NK-92 (cell line): ENCODE measurements around the gene AGO1.
"Not testable (repeated sequence)": the region's sequence is repeated elsewhere in the genome, so short reads cannot be mapped to it uniquely, and the experiment has no call there.

Experiments
- DNase-seq: peaks from one replicate; lab custom pipeline; 2025; ENCODE audit not compliant: unreplicated experiment; lab: John Stamatoyannopoulos, UW

AGO1 gene

DNA sequence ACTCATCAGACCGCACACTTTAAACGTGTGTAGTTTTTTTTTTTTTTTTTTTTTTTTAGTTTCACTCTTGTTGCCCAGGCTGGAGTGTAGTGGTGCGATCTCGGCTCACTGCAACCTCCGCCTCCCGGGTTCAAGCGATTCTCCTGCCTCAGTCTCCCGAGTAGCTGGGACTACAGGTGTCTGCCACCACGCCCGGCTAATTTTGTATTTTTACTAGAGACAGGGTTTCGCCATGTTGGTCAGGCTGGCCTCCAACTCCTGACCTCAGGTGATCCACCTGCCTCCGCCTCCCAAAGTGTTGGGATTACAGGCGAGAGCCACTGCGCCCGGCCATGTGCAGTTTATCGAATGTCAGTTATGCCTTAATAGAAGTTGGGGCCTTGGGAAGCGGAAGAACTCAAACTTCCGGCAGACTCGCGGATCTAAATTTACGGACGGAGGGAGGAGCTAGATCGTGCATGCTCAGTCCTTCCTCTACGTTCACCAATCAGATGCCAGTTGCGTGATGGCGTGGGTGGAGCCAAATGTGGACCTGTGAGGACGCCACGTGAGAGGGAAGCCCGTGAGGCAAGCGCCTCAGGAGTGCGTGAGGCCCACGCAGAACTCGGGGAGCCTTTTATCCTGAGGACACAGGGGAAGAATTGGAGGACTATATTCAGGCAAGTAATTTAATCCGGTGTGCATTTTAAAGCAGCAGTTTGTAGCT lies 13.6 kb upstream of the AGO1 start:
- not testable (repeated sequence) for DNase-seq

- no peak for DNase-seq
These were observed 12.2 kb upstream of the AGO1 start for GRCh38 chr1:35870651-35871309.

GRCh38 chr1:35873243-35873750 lies 9.7 kb upstream of the AGO1 start:
- DNase-seq = no peak

DNA sequence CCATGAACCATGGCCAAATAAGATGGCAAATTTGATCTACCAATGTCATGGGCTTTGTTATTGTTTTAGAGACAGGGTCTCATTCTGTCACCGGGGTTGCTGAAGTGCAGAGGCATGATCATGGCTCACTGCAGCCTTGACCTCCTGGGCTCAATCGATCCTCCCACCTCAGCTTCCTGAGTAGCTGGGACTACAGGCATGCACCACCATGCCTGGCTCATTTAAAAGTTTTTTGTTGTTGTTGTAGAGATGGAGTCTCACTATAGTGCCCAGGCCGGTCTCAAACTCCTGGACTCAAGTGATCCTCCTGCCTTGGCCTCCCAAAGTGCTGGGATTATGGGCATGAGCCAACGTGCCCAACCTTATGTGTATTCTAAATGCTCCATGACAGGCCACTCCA lies 8.9 kb upstream of the AGO1 start:
- not testable (repeated sequence) for DNase-seq

- DNase-seq = no peak
These were observed 6.0 kb upstream of the AGO1 start for GRCh38 chr1:35876988-35877387.

GRCh38 chr1:35881850-35882273 lies 1.1 kb upstream of the AGO1 start:
- DNase-seq = no peak

DNA sequence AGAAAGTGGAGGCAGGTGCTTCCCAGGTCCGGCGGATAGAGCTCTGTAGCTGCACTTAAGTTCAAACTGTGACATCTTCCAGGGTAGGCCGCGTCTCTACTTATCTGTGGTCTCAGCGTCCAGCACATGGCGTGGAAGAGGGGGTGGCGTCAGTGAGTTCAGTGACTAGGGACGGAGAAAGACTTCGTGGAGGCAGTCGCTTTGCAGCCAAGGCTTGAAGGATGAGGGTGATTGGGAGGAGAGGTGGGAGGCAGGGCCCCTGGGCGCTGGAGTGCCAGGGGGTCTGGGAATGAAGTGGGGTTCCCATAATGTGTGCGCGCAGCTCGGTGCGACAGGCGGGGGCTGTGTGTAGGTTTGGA lies 444 bp upstream of the AGO1 start:
- DNase-seq = no peak

GRCh38 chr1:35883635-35884101 lies 659 bp downstream of the AGO1 start:
- DNase-seq = no peak

- DNase-seq = no peak
These were observed 1.9 kb downstream of the AGO1 start for GRCh38 chr1:35884934-35885333.

DNA sequence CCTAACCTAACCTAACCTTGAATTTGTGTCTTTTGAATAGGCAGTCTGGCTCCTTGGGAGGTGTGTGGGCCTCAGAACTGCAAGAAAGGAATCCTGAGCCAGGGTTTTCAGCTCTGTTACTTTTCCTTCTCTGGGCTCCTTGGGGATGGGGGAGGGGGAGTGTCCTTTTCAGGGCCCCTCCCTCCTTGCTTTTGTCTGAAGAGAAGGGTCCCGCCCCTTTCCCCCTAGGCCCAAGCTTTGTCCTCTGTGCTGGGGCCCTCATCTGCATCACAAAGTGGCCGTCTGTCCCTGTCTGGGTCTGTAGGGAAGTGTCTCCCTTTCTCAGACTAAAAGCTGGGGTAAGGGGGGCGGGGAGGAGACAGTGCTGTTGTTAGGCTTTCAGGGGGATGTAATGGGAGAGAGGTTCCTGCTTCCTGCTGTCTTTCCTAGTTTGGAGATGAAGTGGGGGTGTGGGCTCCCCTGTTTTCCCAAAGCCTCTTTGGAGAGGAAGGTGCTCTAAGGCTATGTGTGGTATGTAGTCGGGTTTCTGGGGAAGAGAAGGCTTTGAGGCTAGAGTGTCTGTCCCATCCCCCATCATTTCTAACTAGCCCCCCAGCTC lies 3.1 kb downstream of the AGO1 start:
- no peak for DNase-seq

GRCh38 chr1:35886577-35887431 lies 3.8 kb downstream of the AGO1 start:
- no peak for DNase-seq

DNA sequence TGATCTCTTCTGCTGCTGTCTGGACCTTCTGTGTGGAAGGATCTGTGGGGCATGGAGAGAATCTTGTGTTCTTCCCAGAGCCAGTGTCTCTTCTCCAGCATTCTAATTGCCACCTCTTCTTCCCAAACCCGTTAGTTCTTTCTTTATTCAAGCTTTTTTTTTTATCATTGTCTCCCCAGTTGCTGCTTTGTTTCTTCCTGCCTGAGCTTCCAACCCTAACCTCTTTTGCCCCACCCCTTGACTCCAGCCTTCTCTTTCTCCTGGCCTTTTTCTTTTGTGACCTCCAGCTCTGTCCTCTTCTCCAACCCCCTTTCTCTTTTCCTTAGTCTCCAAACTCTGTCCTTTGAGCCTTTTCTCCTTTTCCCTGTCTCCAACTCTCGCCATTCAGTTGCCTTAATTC lies 4.5 kb downstream of the AGO1 start:
- DNase-seq = no peak

DNA sequence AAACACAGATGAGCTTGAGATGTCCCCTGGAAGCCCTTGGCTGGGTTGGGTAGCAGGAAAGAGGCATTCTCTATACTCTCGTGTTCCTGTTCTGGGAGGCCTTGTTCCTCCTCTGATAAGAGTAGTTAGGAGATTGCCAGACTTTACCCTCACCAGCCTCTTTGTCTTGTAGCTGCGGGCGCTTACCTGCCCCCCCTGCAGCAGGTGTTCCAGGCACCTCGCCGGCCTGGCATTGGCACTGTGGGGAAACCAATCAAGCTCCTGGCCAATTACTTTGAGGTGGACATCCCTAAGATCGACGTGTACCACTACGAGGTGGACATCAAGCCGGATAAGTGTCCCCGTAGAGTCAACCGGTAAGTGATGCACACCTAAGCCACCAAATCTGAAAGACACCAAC lies 5.2 kb downstream of the AGO1 start:
- no peak for DNase-seq

- not testable (repeated sequence) for DNase-seq
These were observed 6.0 kb downstream of the AGO1 start for GRCh38 chr1:35888981-35889380.

DNA sequence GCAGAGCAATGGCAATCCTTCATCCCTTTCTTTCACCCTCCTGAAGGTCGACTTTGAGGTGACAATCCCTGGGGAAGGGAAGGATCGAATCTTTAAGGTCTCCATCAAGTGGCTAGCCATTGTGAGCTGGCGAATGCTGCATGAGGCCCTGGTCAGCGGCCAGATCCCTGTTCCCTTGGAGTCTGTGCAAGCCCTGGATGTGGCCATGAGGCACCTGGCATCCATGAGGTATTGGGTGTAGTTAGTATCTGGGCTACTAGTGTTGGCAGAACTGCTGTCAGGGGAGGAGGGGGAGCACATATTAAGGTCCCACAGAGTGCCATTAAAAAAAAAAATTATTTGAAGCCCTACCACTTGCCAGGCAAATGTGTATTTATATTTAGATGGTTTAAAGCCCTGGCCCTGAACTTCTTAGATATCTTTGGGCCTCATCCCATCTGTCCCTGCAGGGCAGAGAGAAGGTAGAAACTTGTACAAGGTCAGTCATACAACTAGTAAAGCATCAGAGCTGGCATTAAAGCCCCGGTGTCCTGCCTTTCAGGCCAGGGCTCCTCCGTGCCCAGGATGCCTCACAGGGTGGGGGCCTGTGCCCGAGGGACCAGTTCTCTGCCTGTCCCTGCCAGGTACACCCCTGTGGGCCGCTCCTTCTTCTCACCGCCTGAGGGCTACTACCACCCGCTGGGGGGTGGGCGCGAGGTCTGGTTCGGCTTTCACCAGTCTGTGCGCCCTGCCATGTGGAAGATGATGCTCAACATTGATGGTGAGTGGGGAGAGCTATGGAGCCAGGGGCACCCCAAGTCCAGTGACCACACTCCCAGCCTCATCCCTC lies 10.3 kb downstream of the AGO1 start:
- no peak for DNase-seq

- DNase-seq = no peak
These were observed 11.2 kb downstream of the AGO1 start for GRCh38 chr1:35894183-35894582.

- no peak for DNase-seq
These were observed 11.6 kb downstream of the AGO1 start for GRCh38 chr1:35894656-35895055.

GRCh38 chr1:35899941-35900340 lies 16.9 kb downstream of the AGO1 start:
- no peak for DNase-seq

GRCh38 chr1:35901235-35901634 lies 18.2 kb downstream of the AGO1 start:
- DNase-seq = no peak

DNA sequence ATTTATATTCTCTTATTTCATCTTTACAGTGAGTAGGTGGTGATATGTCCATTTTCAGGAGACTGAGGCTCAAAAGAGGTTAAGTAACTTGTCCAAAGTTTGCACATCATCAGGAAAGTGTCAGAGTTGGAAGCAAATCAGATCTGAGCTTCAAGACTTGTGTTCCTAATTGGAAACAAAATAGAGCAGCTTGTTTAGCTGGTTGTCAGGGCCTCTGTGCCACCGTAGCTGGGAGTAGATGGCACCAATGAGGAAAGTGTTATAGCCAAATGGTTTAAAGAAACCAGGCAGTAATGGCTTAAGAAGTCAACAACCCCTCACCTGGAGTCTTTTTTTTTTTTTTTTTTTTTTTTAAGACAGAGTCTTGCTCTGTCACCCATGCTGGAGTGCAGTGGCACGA lies 19.7 kb downstream of the AGO1 start:
- DNase-seq = no peak
